HG03064 (cell line): ENCODE results near the gene LAMTOR4.

ENCODE experiments used
- ATAC-seq: cut with Tn5 transposase; IDR thresholded peaks from one replicate; pipeline ENCODE4 v1.9.1; 2021; ENCODE audit warnings: low read depth; ENCODE audit not compliant: unreplicated experiment

Gene LAMTOR4

DNA sequence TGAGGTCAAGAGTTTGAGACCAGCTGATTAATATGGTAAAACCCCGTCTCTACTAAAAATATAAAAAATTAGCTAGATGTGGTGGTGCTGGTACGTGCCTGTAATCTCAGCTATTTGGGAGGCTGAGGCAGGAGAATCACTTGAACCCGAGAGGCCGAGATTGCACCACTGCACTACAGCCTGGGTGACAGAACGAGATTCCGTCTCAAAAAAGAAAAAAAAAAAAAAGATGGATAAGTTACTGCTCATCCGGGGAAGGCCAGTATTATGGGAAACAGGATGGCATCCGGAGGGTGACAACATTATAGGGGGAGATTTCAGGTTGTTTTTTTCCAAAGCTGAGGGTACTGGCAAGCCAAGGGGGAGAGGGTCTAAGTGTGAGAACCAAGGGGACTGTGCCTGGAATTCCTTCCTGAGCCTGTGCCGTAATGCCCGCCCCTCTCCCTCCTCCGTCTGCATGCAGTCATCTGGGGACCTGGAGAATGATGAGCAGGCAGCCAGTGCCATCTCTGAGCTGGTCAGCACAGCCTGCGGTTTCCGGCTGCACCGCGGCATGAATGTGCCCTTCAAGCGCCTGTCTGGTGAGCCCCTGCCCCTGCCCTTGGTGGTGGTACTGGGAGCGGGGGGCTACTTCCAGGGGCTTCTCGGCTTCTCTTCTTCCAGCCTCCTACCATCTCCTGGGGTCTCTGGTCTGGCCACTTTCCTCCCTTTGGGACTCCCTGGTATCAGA, 4.4 kb downstream of the LAMTOR4 start:
- ATAC-seq = no peak

DNA sequence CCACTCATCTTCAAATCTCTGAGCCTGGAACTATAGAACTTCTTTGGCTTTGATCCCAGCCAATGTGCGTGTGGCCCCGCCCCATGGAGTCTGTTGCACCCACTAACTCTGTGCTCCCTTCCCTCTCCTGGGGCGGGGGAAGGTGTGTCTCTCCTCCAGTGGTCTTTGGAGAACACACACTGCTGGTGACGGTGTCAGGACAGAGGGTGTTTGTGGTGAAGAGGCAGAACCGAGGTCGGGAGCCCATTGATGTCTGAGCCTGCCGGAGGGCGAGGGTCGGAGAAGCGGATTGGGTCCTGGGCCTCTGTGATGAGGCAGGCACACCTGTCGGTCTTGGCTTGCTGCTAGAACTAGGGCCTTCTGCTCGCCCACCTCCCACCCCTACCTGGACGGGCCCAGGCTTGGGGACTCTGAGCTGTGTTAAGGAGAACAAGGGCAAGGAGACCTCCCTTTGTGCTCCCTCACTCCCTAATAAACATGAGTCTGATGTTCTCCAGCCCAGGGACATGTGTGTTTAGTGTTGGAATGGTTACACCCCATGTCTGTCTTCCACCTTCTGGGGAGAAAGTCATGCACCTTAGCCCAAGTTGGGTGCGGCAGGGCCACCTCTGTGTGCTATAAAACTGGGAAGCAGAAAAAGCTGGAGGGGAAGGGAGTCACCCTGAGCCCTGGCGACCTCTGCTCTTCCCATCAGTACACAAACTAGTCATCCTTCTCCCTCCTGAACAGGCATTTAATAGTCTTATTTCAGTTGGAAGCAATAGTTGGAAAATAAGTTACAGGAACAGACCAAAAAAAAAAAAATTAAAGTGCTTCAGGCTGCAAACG, 5.2 kb downstream of the LAMTOR4 start:
- ATAC-seq = no peak

DNA sequence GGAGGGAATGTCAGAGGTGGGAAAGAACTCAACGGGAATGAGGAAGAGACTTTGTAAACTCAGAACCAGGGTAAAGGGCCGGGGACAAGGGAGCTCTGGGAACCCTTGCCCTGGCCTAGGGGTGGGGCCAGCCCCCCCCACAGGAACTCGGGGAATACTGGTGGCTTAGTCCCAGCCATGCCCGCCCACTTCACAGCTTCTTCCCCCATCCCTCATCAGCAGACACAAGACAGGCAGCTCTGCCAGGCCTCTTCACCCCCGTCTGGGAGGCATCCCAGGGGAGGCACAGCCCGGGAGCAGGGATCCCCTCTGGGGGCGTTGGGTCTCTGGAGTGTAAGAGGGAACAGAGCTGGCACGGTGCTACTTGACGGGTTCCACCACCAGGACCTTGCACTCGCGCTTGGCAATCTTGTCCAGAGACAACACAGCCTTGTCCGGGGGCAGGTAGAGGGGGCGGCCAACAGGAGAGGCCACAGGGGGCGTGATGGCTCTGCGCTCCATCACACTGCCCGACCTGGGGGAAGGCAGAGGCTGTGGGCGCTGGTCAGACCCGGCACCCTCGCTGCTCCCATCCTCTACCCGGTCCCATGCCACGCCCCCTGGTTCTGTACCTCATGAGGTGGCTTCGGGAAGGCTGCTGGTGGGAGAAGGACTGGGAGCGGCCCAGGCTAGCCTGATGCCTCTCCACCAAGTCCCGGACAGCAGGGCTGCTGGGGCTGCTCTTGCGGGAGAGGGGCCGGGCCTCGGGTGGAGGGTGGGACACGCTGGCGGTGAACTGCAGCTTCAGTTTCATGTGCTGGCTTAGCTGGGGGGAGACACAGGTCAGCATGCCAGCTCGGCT, 6.2 kb downstream of the LAMTOR4 start:
- ATAC-seq = no peak

DNA sequence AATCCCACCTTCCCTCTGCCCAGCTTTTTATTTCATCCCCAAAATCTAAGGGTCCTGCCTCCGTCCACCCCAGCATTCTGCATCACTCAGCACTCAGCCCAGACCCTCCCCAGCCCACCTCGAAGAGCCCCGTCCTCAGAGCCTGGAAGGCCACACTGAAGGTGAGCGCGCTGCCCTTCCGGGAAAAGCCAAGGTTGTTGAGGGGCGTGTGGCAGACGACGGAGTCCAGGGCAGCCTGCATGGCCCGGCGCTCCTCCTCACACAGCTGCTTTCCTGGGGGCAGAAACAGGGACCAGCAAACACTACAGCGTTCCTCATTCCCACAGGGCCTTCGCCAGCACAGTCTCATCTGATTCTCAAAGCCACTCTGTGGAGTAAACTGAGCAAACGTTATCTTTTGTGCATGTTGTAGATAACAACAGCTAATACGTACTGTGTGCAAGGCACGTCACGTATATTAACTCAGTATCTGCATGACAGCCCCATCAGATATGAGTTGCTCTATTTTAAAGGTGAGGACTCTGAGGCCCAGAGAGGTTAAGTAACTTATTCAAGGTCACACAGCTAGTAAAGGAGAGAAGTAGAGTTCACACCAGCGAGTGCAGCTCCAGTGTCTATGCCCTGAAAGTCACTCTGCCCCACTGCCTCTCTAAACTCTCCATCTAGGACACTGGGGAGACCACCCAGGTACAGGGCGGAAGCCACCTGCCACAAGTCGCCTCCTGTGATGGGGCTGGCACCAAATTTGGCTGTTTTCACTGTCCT, 7.0 kb downstream of the LAMTOR4 start:
- ATAC-seq = no peak

DNA sequence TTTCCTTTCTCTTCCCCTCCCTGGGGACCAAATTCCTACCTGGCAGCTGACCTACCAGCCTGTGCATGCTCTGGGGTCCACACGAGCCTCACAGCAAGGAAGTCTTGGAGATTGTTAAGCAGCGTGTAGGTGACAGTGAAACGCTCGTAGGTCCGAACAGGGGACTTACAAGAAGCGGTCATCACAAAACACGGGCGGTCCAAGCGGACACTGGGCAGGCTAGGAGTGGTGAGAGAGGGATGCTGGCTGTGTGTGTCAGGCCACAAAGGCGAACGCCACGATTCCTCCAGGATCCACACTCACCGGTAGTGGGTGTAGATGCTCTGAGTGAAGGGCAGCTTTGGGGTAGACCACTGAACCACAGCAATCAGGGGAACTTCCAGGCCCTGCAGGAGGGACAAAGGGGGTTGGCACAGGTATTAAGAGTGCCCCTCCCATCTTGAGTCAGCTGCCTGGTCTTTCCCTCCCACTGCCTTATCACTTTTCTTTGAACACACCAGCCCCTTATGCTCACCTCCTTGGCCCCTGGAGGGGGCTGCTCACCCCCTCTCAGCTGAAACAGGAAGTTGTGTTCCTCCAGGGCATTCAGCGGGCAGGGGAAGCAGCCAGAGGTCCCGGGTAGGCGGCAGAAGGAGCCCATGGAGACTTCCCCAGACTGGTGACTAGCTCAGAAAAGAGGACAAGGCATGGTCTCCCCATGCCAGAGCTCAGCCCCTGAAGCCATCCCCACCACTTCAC, 7.8 kb downstream of the LAMTOR4 start:
- ATAC-seq = no peak

DNA sequence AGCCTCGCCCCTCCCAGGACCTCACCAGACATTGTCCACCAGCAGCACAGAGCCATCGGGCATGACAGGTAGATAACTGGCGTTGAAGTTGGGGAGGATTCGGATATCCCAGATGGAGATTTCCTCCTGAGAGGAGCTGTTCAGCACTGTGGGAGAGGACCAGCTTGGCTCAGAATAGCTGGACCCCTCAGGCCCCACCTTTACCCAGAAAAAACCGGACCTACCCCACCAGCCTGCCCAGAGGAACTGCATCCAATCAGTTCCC, 8.3 kb downstream of the LAMTOR4 start:
- no peak for ATAC-seq

DNA sequence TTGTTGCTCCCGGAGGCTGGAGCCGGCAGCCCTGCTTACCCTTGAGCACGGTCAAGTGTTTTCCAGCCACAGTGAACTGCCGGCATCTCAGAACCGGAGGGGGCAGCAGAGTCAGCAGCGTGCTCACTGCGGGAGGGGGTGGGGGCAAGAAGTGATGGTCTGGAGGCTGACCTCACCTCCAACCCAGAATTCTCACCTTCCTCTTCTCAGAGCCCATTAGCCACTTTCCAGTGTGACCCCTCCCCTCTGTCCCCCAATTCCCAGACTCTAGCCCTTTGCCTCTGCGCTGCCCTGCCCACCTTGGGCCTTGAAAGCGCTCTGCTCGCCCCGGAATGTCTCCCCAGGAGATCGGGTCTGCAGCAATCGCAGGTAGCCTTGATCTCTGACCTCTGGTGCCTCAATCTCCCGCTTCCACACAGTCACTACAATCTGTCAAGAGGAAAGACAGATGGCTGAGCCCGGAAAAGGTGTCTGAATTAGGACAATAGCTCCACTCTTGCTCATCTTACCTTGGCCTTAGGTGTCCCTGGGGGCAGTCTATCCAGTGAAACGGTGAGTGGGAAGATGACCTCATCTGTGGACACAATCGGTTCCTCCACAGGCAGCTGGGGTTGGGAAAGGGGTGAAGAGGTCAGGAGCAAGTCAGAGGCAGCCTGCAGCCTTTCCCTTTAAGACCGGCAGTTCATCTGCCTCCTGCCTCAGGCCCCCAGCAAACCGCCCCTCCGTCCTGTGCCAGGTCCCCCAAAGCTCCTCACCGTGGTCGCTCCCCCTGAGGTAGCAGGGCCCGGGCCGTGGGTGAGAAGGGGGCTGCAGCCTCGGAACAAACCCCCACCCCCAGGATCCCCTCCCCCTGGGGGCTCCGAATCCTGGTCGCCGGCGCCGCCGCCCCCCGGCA, 8.9 kb downstream of the LAMTOR4 start:
- peak; percentile 10 for ATAC-seq

DNA sequence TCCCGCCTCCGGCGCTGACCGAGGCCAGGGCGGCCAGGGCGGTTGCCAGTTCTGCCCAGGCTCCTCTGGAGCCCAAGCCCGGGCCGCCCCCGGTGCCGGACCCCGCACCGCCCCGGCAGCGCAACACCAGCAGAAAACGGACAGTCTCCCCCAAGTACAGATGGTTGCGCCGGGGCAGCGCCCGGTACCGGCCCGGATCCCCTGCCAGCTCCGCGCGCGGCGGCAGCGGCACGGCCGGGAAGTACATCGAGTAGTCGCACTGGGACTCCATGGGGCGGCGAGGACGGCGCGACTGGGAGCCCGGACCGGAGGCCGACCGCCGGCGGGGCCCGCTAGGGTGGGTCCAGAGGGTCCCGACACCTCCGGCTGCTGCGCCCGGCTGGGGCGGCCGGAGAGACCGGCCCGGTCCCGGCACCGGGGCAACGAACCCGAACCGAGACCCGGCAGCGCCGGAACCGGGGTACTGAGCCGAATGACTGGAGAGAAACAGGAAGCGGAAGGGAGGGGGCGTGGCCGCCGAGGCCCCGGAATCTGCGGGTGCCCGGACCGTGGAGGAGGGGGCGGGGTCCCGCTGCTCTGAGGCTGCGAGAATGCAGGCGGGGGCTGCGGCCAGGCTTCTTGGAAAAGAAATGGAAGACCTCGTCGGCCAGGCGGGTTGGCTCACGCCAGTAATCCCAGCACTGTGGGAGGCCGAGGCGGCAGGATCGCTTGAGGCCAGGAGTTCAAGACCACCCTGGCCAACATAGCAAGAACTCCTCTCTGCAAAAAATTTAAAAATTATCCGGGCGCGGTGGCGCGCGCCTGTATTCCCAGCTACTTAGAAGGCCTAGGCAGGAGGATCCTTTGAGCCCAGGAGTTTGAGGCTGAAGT, 9.7 kb downstream of the LAMTOR4 start, which contains the start of gene TRAPPC14:
Gene TRAPPC14 (minus strand): TSS at position 495 of the 870 bp plus-strand sequence. CDS start 224 bp downstream, at position 271.
- peak; percentile 72 for ATAC-seq

DNA sequence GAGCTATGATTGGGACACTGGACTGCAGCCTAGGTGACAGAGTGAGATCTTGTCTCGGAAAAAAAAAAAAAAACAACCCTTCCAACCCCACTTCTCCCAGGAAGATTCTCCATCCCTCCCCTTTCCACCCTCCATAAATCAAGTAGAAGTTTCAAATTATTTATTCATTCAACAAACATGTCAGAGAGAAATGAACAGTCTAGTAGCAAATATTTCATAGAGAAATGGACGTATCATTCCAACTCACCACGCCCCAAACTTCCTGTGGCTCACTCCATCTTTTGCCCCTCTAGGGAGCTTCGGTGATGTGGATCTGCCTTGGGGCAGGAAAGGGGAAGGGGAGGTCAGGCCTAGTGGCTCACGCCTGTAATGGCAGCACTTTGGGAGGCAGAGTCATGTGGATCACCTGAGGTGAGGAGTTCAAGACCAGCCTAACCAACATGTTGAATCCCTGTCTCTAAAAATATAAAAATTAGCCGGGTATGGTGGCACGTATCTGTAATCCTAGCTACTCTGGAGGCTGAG, 10.4 kb downstream of the LAMTOR4 start:
- ATAC-seq = no peak

DNA sequence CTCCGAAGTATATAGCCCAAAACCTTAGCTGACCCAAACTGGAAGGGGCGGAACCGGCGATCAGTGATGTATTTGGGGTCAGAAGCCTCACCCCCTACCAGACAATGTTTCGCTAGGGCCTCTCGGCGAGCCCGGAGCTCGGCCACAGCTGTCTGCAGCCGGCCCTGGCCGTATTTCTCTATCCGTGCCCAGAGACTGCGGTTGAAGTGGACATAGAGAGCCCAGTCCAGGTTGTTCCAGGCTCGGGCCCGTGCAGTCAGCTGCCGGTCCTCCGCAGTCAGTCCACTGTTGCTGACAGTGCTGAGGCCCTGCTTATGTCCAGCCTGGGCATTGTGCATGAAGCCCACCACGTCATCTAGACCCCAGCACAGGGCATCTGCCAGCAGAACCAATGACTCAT, 11.3 kb downstream of the LAMTOR4 start:
- ATAC-seq = no peak

DNA sequence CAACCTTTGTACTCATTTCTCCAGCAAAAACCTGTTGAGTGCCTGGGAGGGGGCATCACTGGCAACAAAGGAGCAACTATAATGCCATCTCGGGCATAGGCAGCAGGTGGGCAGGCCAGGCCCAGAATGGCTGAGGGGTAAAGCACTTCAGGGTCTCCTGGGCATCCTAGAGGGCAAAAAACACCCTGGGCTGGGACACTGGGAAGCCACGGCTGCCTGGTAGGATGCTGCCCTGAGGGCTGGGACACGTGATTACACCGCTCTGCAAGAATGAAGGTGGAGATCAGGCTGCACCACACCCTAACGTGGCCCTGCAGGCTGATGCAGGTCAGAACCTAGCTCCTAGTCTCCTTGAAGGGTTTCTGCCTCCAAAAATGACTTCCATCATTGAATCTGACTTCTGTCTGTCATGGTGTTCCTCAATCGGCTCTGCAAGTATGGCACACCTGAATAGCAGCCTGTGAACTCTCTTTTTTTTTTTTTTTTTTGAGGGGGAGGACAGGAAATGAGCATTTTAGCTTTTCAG, 14.4 kb downstream of the LAMTOR4 start:
- ATAC-seq = no peak

DNA sequence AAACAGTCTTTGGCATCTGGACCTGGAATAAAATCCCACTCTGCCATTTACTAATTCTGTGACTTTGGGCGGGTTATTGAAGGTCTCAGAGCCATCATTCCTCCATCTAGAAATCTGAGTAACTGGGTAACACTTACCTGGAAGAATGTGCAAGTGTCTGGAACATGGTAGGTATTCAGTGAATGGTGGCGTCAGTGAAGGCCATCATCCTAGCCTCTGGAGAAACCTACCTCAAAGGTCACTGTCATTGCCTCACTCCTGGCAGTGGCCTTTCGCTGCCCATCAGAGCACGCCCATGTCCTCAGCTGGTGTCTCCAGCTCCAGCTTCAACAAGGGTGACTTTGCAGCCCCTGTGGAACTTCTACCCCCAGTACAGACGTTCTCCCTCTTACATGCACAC, 15.2 kb downstream of the LAMTOR4 start:
- ATAC-seq = no peak

DNA sequence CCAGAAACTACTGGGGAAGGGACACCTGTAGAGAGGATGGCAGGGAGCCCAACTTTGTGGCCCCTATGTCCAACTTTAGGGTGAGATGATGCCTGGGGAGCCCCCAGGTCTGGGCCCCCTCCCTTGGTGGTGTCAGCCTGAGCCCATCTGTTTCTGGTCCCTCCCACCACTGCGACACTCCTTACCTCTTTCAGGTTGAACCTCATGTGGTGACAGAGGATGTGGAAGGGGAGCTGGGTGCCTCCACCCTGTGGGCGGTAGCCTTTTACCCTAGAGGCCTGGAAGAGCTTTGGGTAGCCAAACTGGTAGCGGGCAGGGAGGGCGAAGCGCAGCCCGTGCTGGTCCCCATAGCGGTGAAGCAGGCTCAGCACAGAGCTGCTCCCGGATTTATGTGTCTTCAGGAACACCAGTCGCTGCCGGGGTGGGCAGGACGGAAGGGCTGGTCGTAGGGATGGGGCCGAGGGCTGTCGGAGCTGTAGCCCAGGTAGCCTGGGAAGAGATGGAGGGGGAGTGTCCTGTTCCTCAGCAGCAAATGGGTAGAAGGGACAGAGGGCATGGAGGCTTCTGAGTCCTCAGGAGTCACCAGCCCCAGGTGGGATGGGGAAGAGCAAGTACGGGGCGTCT, 17.7 kb downstream of the LAMTOR4 start:
- ATAC-seq = no peak

DNA sequence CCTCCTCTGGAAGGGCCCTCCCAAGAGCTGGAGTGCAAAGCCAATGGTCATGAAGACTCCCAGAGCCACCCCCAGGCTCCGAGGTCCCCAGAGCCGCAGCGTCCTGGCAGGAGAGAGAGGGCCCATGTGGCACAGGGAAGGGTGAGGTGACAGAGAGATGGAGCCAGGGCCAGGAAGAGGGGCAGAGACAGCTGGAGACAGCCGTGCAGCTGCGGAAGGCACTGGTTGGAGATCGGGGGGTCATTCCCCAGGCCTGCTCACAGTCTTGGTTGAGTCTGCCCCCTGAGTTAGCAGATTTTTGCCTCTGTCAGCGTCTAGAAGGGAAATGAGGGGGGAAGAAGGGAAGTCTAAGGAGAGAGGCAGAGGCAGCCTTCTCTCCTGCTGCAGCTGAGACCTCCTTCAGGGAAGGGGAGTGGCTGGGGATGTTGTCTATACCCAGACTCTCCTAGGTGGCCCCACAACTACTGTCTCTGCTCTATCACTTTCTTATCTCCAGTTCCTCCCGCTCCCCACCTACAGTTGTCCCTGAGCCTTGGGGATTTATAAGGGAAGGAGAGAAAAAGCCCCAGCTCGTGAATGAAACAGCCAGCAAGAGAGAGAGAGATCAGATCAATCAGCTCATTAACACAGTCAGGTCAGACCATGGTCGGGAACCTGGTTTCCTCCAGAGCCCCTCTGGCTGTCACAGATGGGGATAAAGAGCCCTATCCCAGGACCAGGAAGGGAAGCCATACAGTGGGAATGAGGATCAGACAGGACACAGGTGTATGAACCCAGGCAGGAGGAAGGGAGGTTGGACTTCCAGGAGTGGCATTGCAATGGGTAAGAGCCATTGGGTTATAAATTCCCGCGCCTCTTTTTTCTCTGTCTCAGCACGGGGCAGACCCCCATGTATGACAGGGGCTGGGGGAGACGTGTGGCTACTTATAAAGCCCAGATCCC, 18.5 kb downstream of the LAMTOR4 start:
- no peak for ATAC-seq

DNA sequence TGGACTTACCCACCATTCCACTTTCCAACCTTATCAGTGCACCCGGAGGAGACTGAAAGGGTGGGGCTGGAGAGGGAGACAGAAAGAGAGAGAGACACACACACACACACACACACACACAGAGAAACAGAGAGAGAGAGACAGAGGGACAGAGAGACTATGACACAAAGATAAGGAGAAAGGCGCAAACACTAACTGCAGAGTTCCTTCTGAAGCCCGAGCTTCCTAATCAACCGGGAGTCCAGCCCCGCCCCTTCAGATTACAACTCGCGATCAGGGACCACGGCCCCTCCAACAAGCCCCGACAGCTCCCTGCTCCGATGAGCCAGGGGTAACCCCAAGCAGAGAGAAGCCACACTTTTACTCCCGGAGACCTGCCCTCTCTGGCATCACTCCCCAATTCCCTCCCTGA, 19.2 kb downstream of the LAMTOR4 start:
- ATAC-seq = no peak
